ENCODE results near the gene WSB2. TPM values are rescaled to one million over a fixed set of nuclear protein-coding genes. Genes with fewer than 3 reads are reported as not detected.
"Not testable (repeated sequence)": the region's sequence is repeated elsewhere in the genome, so short reads cannot be mapped to it uniquely, and the experiment has no call there.

The WSB2 gene
- total RNA-seq, 1 experiment from 2014 or later, result 112 TPM

- peak overlapping the region; percentile 3 for H3K27ac Mint-ChIP-seq (ENCODE audit: unreplicated experiment)
Observed at GRCh38 chr12:118089782-118090181, 28.8 kb upstream of the WSB2 start.

GRCh38 chr12:118082161-118082560 is 21.2 kb upstream of the WSB2 start:
- no peak for TF ChIP-seq CTCF (IDR thresholded peaks at IDR 0.05; ENCODE audit: unreplicated experiment)
- CTCF ChIA-PET, result no interaction called here
- Mint-ChIP-seq H3K4me1 (ENCODE audit: low read depth, unreplicated experiment) (no peaks in the 10 kb centered on the region), H3K27me3 (ENCODE audit: unreplicated experiment) (no peaks in the 10 kb centered on the region), H3K36me3 (ENCODE audit: insufficient read depth, unreplicated experiment) (peaks cover 24% of the 10 kb centered on the region), H3K9me3 (ENCODE audit: low read depth, unreplicated experiment) (no peaks in the 10 kb centered on the region), H3K27ac (ENCODE audit: unreplicated experiment) (no peak overlapping the region), H3K4me3 (ENCODE audit: low read depth, unreplicated experiment) (no peak overlapping the region)
- BruUV-seq (replicated peaks), result no TSS peak
- DNase-seq, result no peak
- intact Hi-C loops (cut with micrococcal nuclease; ENCODE audit: unreplicated experiment), result no loop called here

More at GRCh38 chr12:118089782-118090181, 28.8 kb upstream of the WSB2 start:
- no peak for TF ChIP-seq CTCF (IDR thresholded peaks at IDR 0.05; ENCODE audit: unreplicated experiment)
- CTCF ChIA-PET, result no interaction called here
- H3K4me1 Mint-ChIP-seq (ENCODE audit: low read depth, unreplicated experiment), result peaks cover 27% of the 10 kb centered on the region
- no peak overlapping the region for H3K4me3 Mint-ChIP-seq (ENCODE audit: low read depth, unreplicated experiment)
- no TSS peak for BruUV-seq (replicated peaks)
- H3K9me3 Mint-ChIP-seq (ENCODE audit: low read depth, unreplicated experiment), result no peaks in the 10 kb centered on the region
- intact Hi-C loops (cut with micrococcal nuclease; ENCODE audit: unreplicated experiment), result no loop called here
- no peaks in the 10 kb centered on the region for H3K27me3 Mint-ChIP-seq (ENCODE audit: unreplicated experiment)
- DNase-seq, result no peak
- H3K36me3 Mint-ChIP-seq (ENCODE audit: insufficient read depth, unreplicated experiment), result no peaks in the 10 kb centered on the region

- CTCF ChIA-PET, result not testable (repeated sequence)
Observed at GRCh38 chr12:118081521-118081920, 20.5 kb upstream of the WSB2 start.

GRCh38 chr12:118073768-118074167 is 12.8 kb upstream of the WSB2 start:
- DNase-seq, result no peak
- H3K4me1 Mint-ChIP-seq (ENCODE audit: low read depth, unreplicated experiment), result no peaks in the 10 kb centered on the region
- no peak for TF ChIP-seq CTCF (IDR thresholded peaks at IDR 0.05; ENCODE audit: unreplicated experiment)
- H3K9me3 Mint-ChIP-seq (ENCODE audit: low read depth, unreplicated experiment), result no peaks in the 10 kb centered on the region
- no peak overlapping the region for H3K27ac Mint-ChIP-seq (ENCODE audit: unreplicated experiment)
- no peak overlapping the region for H3K4me3 Mint-ChIP-seq (ENCODE audit: low read depth, unreplicated experiment)
- intact Hi-C loops (cut with micrococcal nuclease; ENCODE audit: unreplicated experiment), result no loop called here
- BruUV-seq (replicated peaks), result no TSS peak
- peaks cover 9% of the 10 kb centered on the region for H3K36me3 Mint-ChIP-seq (ENCODE audit: insufficient read depth, unreplicated experiment)
- H3K27me3 Mint-ChIP-seq (ENCODE audit: unreplicated experiment), result no peaks in the 10 kb centered on the region
- CTCF ChIA-PET, result no interaction called here

More at GRCh38 chr12:118081521-118081920, 20.5 kb upstream of the WSB2 start:
- BruUV-seq (replicated peaks); H3K4me3 Mint-ChIP-seq (ENCODE audit: low read depth, unreplicated experiment); H3K9me3 Mint-ChIP-seq (ENCODE audit: low read depth, unreplicated experiment); H3K27ac Mint-ChIP-seq (ENCODE audit: unreplicated experiment); H3K4me1 Mint-ChIP-seq (ENCODE audit: low read depth, unreplicated experiment); H3K27me3 Mint-ChIP-seq (ENCODE audit: unreplicated experiment); intact Hi-C loops (cut with micrococcal nuclease; ENCODE audit: unreplicated experiment); DNase-seq: not testable (repeated sequence)
- peaks cover 24% of the 10 kb centered on the region for H3K36me3 Mint-ChIP-seq (ENCODE audit: insufficient read depth, unreplicated experiment)

GRCh38 chr12:118070650-118071049 is 9.7 kb upstream of the WSB2 start:
- H3K27ac Mint-ChIP-seq (ENCODE audit: unreplicated experiment), result no peak overlapping the region
- no peaks in the 10 kb centered on the region for H3K4me1 Mint-ChIP-seq (ENCODE audit: low read depth, unreplicated experiment)
- H3K4me3 Mint-ChIP-seq (ENCODE audit: low read depth, unreplicated experiment), result no peak overlapping the region
- intact Hi-C loops (cut with micrococcal nuclease; ENCODE audit: unreplicated experiment), result no loop called here
- CTCF ChIA-PET, result interaction anchor here (0.6 kb wide), 1 partner anchor 9 kb away, joined by 3 read pairs; no protein-coding TSS in a partner anchor
- no peak for DNase-seq
- H3K9me3 Mint-ChIP-seq (ENCODE audit: low read depth, unreplicated experiment), result no peaks in the 10 kb centered on the region
- TF ChIP-seq CTCF (IDR thresholded peaks at IDR 0.05; ENCODE audit: unreplicated experiment), result no peak
- H3K27me3 Mint-ChIP-seq (ENCODE audit: unreplicated experiment), result no peaks in the 10 kb centered on the region
- BruUV-seq (replicated peaks), result no TSS peak
- peaks cover 16% of the 10 kb centered on the region for H3K36me3 Mint-ChIP-seq (ENCODE audit: insufficient read depth, unreplicated experiment)

Measured in Calu3 (cell line).